Upper lobe of left lung (tissue), 6 donors: ENCODE data around the gene PRR5L. TPM values are rescaled to one million over a fixed set of nuclear protein-coding genes. Genes with fewer than 3 reads are reported as not detected.
A peak's percentile ranks its signal among the peaks of the same experiment; 100 is the strongest.

Experiments used
- ATAC-seq, 2 donors: fragments of 200-7000 bp; cut with Tn5 transposase; one replicate each; pipeline ENCODE4 v1.9.1; 2022; ENCODE audit warnings: mild to moderate bottlenecking in 2 of 2, moderate library complexity in 2 of 2; ENCODE audit not compliant: low FRiP score in 2 of 2
- DNase-seq, 2 donors: peaks; one replicate each; pipeline ENCODE4 v3.0.0-alpha.2; 2019 to 2020
- H3K27ac ChIP-seq, 4 donors: fragments of 200-600 bp; sonication (generic); one replicate each; pipeline ENCODE4 v1.5.1; 2016 to 2019
- H3K27me3 ChIP-seq, 4 donors: fragments of 200-600 bp; sonication (generic); one replicate each; pipeline ENCODE4 v1.5.1; 2017 to 2019
- H3K36me3 ChIP-seq, 4 donors: fragments of 200-600 bp; sonication (generic); one replicate each; pipeline ENCODE4 v1.5.1; 2016 to 2019
- H3K4me1 ChIP-seq, 4 donors: fragments of 200-600 bp; sonication (generic); one replicate each; pipeline ENCODE4 v1.5.1; 2018 to 2019
- H3K4me3 ChIP-seq, 4 donors: fragments of 200-600 bp; sonication (generic); one replicate each; pipeline ENCODE4 v1.5.1; 2017 to 2019; ENCODE audit warnings: mild to moderate bottlenecking in 2 of 4, moderate library complexity in 1 of 4
- H3K9me3 ChIP-seq, 4 donors: fragments of 200-600 bp; sonication (generic); one replicate each; pipeline ENCODE4 v1.5.1; 2018 to 2019
- CTCF ChIP-seq, 6 experiments: fragments of 450-650 bp in 4 of 6; fragments of 200-600 bp in 2 of 6; sonication (generic) in 2 of 6; IDR thresholded peaks; one replicate each; pipeline ENCODE4 v1.5.1; 2016 to 2019; ENCODE audit warnings: antibody characterized with exemption in 6 of 6
- EP300 ChIP-seq, 4 donors: sonication (generic); formaldehyde crosslinking; IDR thresholded peaks; one replicate each; pipeline ENCODE4 v1.5.1; 2017; ENCODE audit warnings: antibody characterized with exemption in 4 of 4, control low read depth in 2 of 4
- POLR2A ChIP-seq, 4 donors: fragments of 450-650 bp; IDR thresholded peaks; one replicate each; pipeline ENCODE4 v1.5.1; 2016 to 2017; ENCODE audit warnings: antibody characterized with exemption in 4 of 4, mild to moderate bottlenecking in 2 of 4
- POLR2AphosphoS5 ChIP-seq, 2 donors: sonication (generic); formaldehyde crosslinking; IDR thresholded peaks; one replicate each; pipeline ENCODE4 v1.5.1; 2017; ENCODE audit warnings: antibody characterized with exemption in 2 of 2
- WGBS, 2 donors: methylation state at CpG; one replicate each; pipeline ENCODE4 v1.1.5; 2017 to 2018; 5-methylcytosine and 5-hydroxymethylcytosine counted together
- total RNA-seq, 6 donors: library from RNA; depleted of rRNA in 4 of 6; stranded (reverse); fragments of >200 nt in 4 of 6; gene quantifications; one replicate each; pipeline versions ENCODE4 v1.1.0 to v1.2.1, GENCODE V29; 2016 to 2021
- donor health status: DM: no; HTN: no; CAD: no; lungs with moderate emphysema.
- donor health status: DM: no; HTN: yes; CAD: no; lungs with severe emphysema.

Gene PRR5L
- total RNA-seq, 6 donors from 2014 or later: 18.9 to 40.5 (median 27.6) TPM

DNA sequence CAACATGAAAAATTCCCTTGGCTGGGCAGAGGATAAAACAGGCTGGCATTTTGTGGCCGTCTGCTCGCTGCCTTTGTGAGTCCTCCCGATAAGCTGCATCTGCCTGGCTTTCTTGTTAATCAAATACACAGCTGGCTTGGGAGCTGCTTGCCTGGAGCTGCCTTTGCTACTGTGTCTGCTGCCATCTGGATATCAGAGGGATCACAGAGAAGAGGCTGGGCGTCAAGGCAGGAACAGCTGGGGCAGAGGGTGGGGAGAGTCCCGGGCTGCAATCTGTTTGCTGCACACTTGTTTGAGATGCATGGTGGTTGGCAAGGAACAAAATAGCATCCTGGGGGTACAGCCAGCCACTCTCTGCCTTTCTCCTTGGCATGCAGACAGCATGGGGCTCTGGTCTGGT, 42.9 kb upstream of the PRR5L start:
- no peak for TF ChIP-seq POLR2A (IDR thresholded peaks at IDR 0.05)
- no peak for TF ChIP-seq POLR2AphosphoS5 (IDR thresholded peaks at IDR 0.05)
- no peak for TF ChIP-seq EP300 (IDR thresholded peaks at IDR 0.05)
- TF ChIP-seq CTCF (IDR thresholded peaks at IDR 0.05): no peak
- DNase-seq: no peak
- H3K4me3 ChIP-seq: no peak overlapping the region
- no peaks in the 10 kb centered on the region for H3K27me3 ChIP-seq
- peaks cover 0 to 5% (median 0%) of the 10 kb centered on the region in 4 donors for H3K9me3 ChIP-seq
- no peaks in the 10 kb centered on the region for H3K4me1 ChIP-seq
- 58 to 60% methylated on average over 5 of the region's 5 CpGs for WGBS, 2 donors
- H3K27ac ChIP-seq: no peak overlapping the region
- no peaks in the 10 kb centered on the region for H3K36me3 ChIP-seq
- ATAC-seq: no peak

GRCh38 chr11:36254713-36255112, 41.4 kb upstream of the PRR5L start:
- no peaks in the 10 kb centered on the region for H3K27me3 ChIP-seq
- no peaks in the 10 kb centered on the region for H3K36me3 ChIP-seq
- ATAC-seq (no peak), DNase-seq (no peak)
- no peak overlapping the region for H3K4me3 ChIP-seq
- H3K9me3 ChIP-seq: peaks cover 0 to 5% (median 0%) of the 10 kb centered on the region in 4 donors
- no peak for TF ChIP-seq POLR2A (IDR thresholded peaks at IDR 0.05)
- no peak overlapping the region for H3K27ac ChIP-seq
- 88 to 100% methylated on average over 1 of the region's 1 CpG for WGBS, 2 donors
- H3K4me1 ChIP-seq: peaks cover 0 to 7% (median 0%) of the 10 kb centered on the region in 4 donors

DNA sequence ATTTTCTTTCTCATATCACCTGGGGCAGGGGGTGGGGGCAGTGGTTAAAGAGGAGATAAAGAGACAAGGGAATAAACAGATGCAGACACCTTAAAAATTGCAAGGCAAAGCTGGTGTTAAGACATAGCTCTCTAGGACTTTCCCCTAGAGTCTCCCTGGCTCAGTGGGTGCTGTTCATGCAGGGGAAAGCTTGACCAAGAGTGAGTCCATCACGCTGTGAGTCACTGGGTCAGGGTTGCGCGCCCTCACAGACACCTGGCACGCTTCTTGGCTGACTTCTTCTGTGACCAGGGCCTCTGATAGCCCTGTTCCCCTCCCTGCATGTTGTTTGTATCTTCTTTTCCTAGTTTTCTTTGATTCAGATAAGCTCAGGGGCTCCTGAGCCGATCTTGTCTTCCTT, 38.7 kb upstream of the PRR5L start:
- DNase-seq (no peak), ATAC-seq (no peak)
- TF ChIP-seq EP300 (IDR thresholded peaks at IDR 0.05): no peak
- no peak for TF ChIP-seq POLR2A (IDR thresholded peaks at IDR 0.05)
- TF ChIP-seq CTCF (IDR thresholded peaks at IDR 0.05): no peak
- TF ChIP-seq POLR2AphosphoS5 (IDR thresholded peaks at IDR 0.05): no peak
- Histone ChIP-seq H3K27me3 (no peaks in the 10 kb centered on the region), H3K4me3 (no peak overlapping the region), H3K4me1 (peaks cover 0 to 7% (median 0%) of the 10 kb centered on the region in 4 donors), H3K9me3 (peaks cover 0 to 5% (median 0%) of the 10 kb centered on the region in 4 donors), H3K27ac (no peak overlapping the region), H3K36me3 (no peaks in the 10 kb centered on the region)
- WGBS, 2 donors: 54 to 68% methylated on average over 5 of the region's 5 CpGs

GRCh38 chr11:36258730-36259360, 37.2 kb upstream of the PRR5L start:
- H3K4me1 ChIP-seq: peaks cover 0 to 7% (median 0%) of the 10 kb centered on the region in 4 donors
- peaks cover 0 to 5% (median 0%) of the 10 kb centered on the region in 4 donors for H3K9me3 ChIP-seq
- ATAC-seq (peak; percentile 53 to 81), DNase-seq (peak in 1 of 2 donors; percentile 60)
- no peaks in the 10 kb centered on the region for H3K36me3 ChIP-seq
- H3K4me3 ChIP-seq: no peak overlapping the region
- no peak overlapping the region for H3K27ac ChIP-seq
- TF ChIP-seq POLR2AphosphoS5 (IDR thresholded peaks at IDR 0.05) (no peak), CTCF (IDR thresholded peaks at IDR 0.05) (peak in 5 of 6 experiments; percentile 30 to 64 (median 55))
- H3K27me3 ChIP-seq: no peaks in the 10 kb centered on the region
- WGBS, 2 donors: 41 to 47% methylated on average over 5 to 12 of the region's 12 CpGs

GRCh38 chr11:36261094-36261493, 35.0 kb upstream of the PRR5L start:
- no peaks in the 10 kb centered on the region for H3K27me3 ChIP-seq
- H3K27ac ChIP-seq: no peak overlapping the region
- ATAC-seq (no peak), DNase-seq (no peak)
- H3K4me3 ChIP-seq: no peak overlapping the region
- TF ChIP-seq POLR2A (IDR thresholded peaks at IDR 0.05): no peak
- TF ChIP-seq POLR2AphosphoS5 (IDR thresholded peaks at IDR 0.05): no peak
- no peak for TF ChIP-seq CTCF (IDR thresholded peaks at IDR 0.05)
- no peak for TF ChIP-seq EP300 (IDR thresholded peaks at IDR 0.05)
- WGBS, 2 donors: 77 to 81% methylated on average over 4 of the region's 4 CpGs
- peaks cover 0 to 12% (median 0%) of the 10 kb centered on the region in 4 donors for H3K4me1 ChIP-seq
- peaks cover 0 to 3% (median 0%) of the 10 kb centered on the region in 4 donors for H3K9me3 ChIP-seq
- H3K36me3 ChIP-seq: no peaks in the 10 kb centered on the region
